G401 (cell line): ENCODE measurements around the gene HERC2. TPM values are rescaled to one million over a fixed set of nuclear protein-coding genes. Genes with fewer than 3 reads are reported as not detected.
"Not testable (repeated sequence)": the region's sequence is repeated elsewhere in the genome, so short reads cannot be mapped to it uniquely, and the experiment has no call there.

Experiments
- DNase-seq: peaks from one replicate; pipeline ENCODE4 v3.0.0-alpha.2; 2015; ENCODE audit warnings: low spot score
- in situ Hi-C: cut with HindIII; loops from 2 replicates; pipeline ENCODE4 v1.10.0; 2016; ENCODE audit warnings: low sequenced_read_pairs, mixed read lengths
- total RNA-seq: library from RNA; depleted of rRNA; stranded (reverse); fragments of >200 nt; shearing (Covaris generic); gene quantifications from 2 replicates; pipeline ENCODE4 v1.2.3, GENCODE V29; 2014

The HERC2 gene
- total RNA-seq, 1 experiment from 2014 or later: 62.2 TPM

DNA sequence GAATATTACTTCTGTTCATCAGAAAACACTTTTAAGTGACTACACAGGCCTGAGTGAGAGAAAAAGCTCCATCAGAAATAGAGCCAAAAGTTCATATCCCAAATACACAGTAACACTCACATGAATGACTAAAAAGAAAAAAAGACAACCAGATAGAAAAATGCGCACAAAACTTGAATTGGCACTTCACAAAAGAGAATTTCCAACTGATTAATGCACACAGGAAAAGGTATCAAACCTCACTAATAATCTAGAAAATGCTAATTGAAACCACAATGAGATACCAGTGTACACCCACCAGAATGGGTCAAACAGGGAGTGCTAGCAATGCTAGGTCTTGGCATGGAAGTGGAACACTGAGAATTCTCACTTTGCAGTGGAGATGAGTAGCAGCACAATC, 78.6 kb downstream of the HERC2 start:
- in situ Hi-C loops: no loop called here
- DNase-seq: no peak

DNA sequence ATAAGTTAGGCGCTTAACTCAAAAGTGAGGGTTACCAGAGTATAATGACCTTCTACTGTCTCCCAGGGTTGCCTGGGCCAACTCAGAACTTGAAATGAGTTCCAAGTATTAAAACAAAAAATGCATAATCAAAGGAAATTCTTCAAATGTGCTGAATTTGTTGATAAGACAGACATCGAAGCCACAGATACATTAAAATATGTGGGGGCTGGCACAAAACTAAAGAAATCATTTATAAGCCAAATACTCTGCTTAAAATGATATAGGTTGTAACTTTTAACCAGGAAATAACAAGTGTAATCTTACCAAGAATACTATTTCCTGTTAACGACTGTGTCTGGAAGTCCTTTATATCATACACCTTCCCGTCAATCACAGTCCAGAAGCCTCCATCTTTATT, 83.7 kb downstream of the HERC2 start:
- DNase-seq, in situ Hi-C loops: not testable (repeated sequence)

DNA sequence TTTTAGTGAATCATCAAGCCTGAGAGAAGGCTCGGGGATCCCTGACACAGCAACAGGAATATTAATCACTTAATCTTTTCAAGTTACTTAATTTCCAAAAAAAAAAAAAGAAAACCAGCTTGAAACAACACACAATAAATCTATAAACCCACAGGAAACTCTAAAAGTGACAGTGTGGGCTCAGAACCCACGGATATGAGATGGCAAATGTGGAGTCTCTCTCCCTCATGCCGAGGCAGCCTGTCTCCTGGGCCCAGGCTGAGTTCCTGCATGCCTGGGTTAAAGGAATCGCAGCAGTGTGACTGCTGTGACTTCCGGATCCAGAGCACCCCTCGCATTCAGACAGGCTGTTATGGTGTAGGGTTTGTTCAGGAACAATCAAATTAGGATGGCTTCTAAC, 90.2 kb downstream of the HERC2 start:
- DNase-seq, in situ Hi-C loops: not testable (repeated sequence)

DNA sequence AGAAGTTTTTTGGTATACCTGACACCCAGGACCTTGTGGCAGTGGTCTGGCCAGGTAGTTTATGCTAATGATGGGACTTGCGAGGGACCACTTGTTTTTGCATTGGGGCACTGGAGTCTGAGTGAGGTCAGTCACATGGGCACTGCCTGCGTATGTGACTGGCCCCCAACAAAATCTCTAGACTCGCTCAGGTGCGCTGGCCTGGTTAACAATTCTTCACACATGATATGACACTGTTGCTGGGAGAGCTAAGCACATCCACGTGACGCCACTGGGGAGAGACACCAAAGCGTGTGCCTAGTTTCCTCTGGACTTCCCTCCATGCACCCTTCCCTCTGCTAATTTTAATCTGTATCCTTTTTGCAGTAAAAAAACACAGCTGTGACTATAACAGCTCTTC, 90.6 kb downstream of the HERC2 start:
- in situ Hi-C loops, DNase-seq: not testable (repeated sequence)

DNA sequence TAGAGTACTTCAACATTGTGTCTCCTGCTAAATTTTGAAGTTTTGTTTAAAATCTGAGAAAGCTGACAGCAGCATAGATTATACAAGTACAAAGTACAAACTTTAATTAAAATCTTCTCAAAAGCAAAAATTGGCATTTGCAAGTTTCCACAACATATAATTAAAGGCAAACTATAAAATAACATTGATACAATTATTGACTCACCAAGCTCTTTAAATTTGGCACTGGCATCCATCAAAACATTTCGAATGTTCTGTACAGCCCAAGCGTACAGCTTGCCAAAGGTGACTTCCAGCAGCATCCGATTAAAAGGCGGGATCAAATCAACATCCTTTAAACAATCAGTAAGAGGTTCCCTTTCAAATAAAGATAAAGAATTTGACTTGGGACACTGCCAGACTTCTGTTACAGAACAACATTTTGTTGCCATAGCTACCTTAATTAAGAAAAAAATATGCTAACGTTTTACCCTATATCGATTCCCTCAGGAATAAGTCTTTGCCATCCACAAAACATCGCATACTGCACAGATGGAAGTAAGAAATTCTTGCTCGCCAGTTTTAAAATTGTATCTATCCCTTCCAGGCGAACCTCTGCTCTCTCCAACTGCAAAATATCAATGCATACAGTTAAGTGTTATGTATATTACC, 92.9 kb downstream of the HERC2 start:
- in situ Hi-C loops, DNase-seq: not testable (repeated sequence)

DNA sequence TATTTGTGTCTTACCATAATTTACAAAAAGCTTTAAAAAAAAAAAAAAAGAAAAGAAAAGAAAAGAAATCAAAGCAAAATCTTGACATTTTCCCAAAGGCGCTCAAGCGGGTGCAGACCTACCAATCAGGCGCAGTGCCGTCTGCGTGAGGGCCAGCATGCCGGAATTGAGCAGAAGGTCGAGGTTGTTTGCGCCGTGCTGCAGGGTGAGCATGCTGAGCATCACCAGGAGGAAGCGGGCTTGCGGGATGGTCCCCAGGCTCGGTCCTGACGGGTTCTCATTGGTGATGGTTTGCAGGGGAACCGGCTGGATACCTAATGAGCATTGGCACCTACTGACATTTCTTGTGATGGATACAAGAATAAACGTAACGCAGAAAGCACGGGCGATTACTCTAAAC, 93.9 kb downstream of the HERC2 start:
- in situ Hi-C loops: no loop called here
- DNase-seq: no peak

DNA sequence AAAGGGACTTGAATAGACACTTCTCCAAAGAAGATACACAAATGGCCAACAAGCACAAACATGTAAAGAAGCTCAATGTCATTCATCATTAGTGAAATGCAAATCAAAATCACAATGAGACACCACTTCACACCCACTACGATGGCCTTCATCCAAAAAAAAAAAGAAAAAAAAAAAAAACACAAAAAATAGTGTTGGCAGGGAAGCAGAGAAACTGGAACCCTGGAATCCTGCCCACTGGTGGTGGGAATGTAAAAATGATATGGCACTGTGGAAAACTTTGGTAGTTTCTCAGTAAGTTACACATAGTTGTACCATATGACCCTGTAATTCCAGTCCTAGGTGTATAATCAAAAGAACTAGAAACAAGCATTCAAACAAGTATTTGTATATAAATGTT, 94.7 kb downstream of the HERC2 start:
- DNase-seq, in situ Hi-C loops: not testable (repeated sequence)

DNA sequence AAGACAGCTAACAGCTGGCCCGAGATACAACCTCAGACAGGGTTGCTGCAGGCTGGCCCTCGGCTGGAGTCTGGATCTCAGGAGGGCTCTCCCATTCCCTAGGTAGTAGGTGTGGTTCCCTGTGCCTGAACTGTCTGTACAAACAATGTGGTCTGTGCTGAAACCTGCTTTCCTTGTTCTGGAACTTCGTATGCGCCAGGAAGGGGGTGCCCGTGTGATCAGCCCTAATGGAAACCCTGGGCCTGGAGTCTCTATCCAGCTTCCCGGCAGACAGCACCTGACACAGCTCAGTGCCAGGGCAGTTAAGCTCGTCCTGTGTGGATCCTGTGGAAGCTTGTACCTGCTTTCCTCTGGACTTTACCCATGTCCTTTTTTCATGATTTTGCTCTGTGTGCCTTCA, 99.4 kb downstream of the HERC2 start:
- DNase-seq, in situ Hi-C loops: not testable (repeated sequence)

DNA sequence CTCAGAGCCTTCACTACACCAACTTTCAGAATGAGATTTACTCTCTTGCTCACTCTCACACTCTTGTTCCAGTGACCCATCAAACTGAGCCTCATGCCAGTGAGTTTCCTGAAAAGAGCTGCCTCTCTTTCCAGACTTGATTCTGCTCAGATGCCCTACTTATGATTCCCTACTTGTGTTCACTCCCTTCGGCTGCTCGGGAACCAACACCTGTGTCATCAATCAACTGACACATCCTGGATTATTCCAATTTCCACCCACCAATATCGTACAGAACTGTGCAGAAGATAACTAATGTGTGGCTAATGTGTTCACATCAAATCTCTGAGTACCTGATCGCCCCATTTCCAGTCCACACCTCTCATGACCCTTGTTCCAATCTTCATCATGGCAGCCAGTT, 100.3 kb downstream of the HERC2 start:
- DNase-seq, in situ Hi-C loops: not testable (repeated sequence)

DNA sequence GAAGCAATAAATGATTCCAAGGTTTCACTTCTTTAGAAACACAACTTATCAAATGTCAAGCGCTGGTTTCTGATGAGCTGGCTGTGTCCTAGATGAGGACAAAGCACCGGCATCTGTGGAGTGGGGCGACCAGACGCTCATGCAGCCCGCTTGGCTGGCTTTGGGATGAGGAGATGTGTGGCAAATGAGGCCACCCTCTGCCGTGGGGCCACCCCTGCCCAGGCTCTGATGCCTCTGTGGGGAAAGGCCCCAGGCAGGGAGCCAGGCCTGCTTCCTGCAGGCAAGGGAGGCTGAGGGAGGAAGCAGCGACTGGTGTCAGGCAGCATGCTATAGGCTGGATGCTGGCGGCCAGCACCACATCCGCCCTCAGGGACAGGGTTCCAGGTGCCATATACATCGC, 102.9 kb downstream of the HERC2 start:
- DNase-seq: no peak
- in situ Hi-C loops: no loop called here

DNA sequence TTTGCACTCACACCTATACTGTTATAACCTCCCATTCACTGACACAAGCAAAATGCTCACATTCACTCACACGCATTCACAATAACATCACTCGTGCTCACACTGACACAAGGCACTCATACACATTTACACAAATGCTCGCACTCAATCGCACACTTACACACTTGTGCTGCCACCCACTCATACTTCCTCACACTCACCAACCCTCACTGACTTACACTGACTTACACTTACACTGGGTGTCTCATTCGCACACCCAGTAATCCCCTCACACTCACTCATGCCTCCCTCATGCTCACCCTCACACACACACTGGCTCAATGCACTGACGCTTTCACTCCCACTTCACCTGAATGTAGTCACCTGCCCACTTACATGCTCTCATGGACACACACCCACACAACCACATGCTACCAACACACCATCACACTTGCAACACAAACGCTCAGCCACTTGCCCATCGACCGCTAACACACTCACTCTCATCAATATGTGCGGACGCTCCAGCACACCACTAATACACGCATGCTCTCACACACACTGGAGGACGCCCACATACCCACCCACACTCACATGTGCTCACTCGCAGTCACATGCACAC, 104.9 kb downstream of the HERC2 start:
- DNase-seq, in situ Hi-C loops: not testable (repeated sequence)

DNA sequence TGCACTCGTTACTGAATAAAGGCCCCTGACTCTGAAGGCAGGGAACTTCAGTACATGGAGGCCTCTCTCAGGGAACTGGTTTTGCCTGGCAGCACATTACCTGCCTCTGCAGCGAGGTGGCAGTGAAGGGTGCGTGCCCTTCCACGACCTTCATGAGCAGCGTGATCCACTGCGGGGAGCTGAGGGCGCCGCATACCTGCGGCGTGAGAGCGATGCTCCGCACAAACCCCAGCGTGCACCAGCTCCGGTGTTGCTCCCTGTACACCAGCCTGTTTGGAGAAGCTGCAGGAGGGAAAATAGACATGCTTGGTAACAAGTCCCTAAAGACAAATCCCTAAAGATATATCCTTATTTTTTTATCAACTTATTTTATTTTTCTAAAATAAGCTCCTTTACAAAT, 106.5 kb downstream of the HERC2 start:
- in situ Hi-C loops, DNase-seq: not testable (repeated sequence)

DNA sequence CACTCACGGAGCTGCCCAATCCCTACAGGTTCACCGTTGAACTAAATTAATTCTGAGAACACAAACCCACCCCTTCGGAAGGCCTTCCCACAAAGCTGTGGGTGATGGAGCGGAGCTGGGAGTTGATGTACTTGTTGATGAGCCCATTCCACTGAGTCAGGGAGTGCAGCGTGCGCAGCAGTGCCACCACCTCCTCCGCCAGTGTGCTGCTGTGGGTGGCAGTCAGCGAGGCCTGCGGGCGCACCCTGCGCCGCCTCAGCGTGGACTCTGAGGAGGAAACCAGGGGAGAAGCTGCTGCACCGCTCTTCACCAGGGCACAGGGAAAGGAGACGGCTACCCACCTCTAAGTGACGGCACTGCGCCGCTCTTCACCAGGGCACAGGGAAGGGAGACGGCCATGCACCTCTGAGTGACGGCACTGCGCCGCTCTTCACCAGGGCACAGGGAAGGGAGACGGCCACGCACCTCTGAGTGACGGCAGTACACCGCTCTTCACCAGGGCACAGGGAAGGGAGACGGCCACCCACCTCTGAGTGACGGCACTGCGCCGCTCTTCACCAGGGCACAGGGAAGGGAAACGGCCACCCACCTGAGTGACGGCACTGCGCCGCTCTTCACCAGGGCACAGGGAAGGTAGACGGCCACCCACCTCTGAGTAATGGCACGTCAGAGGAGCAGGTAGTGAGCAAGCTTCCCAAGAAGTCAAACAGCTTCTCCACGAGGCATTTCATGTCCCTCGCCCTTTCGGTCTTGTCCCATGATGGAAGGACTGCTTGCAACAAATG, 107.8 kb downstream of the HERC2 start:
- in situ Hi-C loops, DNase-seq: not testable (repeated sequence)

DNA sequence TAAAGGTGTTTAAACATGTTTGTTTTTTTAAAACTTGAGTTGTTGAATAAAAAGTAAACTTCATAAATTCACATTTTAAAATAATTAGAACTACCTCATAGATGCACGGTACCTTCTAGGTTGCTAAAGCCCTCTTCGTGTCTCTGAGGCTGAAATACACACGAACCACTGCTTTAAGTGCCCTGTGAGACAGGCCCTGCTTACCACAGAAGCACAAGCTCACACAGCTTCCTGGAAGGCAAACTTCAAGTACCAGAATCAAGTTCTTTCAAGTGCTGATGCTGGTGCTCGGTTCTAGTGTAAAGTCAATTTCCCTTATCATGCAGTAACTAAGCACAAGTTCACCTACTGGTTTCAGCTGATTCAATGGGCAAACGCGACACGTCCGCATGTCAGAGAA, 108.6 kb downstream of the HERC2 start:
- in situ Hi-C loops, DNase-seq: not testable (repeated sequence)

DNA sequence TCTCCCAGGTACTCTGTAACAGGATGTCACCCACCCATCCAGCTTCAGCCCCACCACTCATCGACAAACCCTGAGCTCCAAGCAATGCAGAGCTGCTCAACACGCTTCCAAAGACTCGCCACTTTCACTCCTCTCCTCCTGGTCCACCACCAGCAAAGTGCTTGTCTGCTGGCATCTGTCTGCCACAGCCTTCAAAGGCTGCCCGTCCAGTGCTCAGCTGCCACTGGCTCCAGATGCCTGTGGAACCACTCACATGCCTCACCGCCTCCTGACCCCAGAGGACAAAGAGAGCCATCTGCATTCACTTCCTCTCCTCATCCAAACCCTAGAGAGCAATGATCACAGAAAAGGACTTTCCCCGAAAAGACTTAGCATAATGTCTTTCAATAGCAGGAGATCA, 113.4 kb downstream of the HERC2 start:
- in situ Hi-C loops: no loop called here

DNA sequence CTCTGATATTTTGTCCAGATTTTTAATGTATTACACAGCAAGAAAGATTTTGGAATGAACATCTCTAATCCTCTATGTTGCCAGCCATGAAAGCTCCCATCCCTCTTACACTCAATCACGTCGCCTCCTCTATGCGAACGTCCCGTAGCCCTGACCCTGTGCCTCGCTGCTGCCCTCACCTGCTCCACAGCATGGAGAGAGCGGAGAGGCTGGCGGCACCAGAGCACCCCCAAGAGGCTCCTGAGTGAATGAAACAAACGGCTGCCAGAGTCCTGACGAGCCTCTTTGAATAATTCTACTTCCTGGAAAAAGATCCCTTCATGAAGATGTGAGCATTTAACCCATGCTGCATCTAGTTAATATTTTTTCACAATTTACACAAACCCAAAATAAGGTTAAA, 116.3 kb downstream of the HERC2 start:
- in situ Hi-C loops, DNase-seq: not testable (repeated sequence)

More for the DNA sequence above, 113.4 kb downstream of the HERC2 start:
- DNase-seq: no peak

DNA sequence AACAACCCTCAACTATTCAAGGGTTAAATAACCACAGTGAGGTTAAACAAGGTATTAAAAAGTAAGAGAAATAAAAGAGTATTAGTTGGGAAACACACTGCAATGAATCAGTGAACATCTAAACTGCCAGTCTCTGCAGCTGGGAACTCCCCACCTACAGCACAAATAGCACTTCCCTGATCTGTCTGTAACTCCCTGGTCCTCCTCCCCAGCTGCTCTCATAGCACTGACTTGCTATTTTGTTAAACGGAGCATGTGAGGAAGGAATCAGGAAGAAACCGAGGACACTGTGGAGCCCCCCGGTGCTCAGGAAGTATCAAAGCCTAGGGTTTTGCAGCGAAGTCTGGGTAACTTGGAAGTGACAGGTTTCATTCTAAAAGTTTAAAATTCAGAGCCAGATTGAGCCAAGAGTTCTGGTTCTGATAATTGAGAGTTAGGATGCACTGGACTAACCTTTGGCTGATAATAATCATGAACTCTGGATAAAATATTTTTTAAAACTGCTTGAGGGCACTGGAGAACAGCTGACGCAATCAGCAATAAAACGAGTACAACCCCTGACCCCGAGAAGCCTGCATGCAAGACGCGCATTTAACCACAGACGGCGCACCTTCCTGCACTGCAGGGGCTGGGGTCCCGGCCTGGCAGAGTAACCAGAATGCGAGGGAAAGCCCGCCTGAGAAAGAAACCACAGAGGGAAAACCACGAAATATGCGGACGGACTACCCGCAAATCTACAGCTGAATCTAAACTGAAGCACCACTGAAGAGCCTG, 118.7 kb downstream of the HERC2 start:
- DNase-seq, in situ Hi-C loops: not testable (repeated sequence)

DNA sequence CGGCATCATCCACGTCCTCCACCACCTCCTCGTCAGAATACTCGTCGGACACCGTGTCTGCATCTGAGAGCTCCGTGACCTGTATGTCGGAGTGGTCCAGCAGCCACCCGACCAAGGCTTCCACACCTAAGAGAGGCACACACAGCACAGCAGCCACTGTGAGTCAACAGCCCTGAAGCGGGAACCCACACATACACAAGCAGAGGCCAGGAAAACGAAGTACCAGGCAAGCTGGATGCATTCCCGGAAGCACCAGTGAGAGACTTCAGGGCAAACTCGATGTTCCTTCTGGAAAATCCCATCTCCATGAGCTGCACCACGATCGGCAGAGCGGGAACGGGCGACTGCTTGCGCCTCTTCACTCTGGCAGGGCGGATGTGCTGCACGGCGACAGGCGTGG, 119.9 kb downstream of the HERC2 start:
- in situ Hi-C loops, DNase-seq: not testable (repeated sequence)

DNA sequence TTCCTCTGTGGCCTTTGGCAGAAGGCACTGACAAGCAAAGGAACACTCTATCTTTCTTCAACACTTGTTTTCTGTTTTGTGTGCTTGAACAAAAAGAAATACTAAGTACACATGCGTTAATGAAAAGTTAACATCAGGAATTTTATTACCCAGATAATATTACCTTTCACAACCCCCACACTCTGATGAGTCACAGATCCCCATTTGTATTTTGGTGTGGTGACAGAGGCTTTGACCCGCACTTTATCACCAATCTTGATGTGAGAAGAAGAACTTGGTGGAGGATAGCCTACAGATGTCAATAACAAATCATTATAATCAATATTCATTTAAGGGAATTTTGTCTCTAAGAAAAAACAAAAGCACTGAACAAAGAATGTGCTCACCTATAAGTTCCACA, 123.8 kb downstream of the HERC2 start:
- in situ Hi-C loops, DNase-seq: not testable (repeated sequence)
